MG63 (cell line): Measurements from ENCODE around the gene APC2. TPM values are rescaled to one million over a fixed set of nuclear protein-coding genes. Genes with fewer than 3 reads are reported as not detected.

ENCODE experiments used
- DNase-seq: peaks from one replicate; pipeline ENCODE4 v3.0.0-alpha.2; 2020
- H3K27me3 ChIP-seq: fragments of 250-450 bp; sonication (Bioruptor Pico); 2 replicates; pipeline ENCODE4 v1.5.1; 2020; ENCODE audit warnings: mild to moderate bottlenecking, moderate library complexity
- H3K36me3 ChIP-seq: fragments of 250-450 bp; sonication (Bioruptor Pico); 2 replicates; pipeline ENCODE4 v1.5.1; 2020; ENCODE audit warnings: mild to moderate bottlenecking, moderate library complexity
- H3K4me3 ChIP-seq: fragments of 250-450 bp; sonication (Bioruptor Pico); 2 replicates; pipeline ENCODE4 v1.5.1; 2020; ENCODE audit warnings: mild to moderate bottlenecking, moderate library complexity
- H3K9me3 ChIP-seq: fragments of 250-450 bp; sonication (Bioruptor Pico); 2 replicates; pipeline ENCODE4 v1.5.1; 2020; ENCODE audit warnings: mild to moderate bottlenecking, moderate library complexity
- total RNA-seq: library from RNA; depleted of rRNA; stranded (reverse); fragments of >200 nt; shearing (Covaris generic); gene quantifications from 2 replicates; pipeline ENCODE4 v1.2.3, GENCODE V29; 2014; ENCODE audit warnings: low replicate concordance

Gene APC2
- total RNA-seq, 1 experiment from 2014 or later: 2.0 TPM

GRCh38 chr19:1423436-1424191 lies 26.3 kb upstream of the APC2 start:
- Histone ChIP-seq H3K27me3 (no peaks in the 10 kb centered on the region), H3K4me3 (no peak overlapping the region), H3K9me3 (no peaks in the 10 kb centered on the region), H3K36me3 (peaks cover 11% of the 10 kb centered on the region)
- no peak for DNase-seq

- H3K27me3 ChIP-seq: no peaks in the 10 kb centered on the region
- H3K36me3 ChIP-seq: peaks cover 12% of the 10 kb centered on the region
- no peak for DNase-seq
- no peak overlapping the region for H3K4me3 ChIP-seq
- no peaks in the 10 kb centered on the region for H3K9me3 ChIP-seq
Measured at GRCh38 chr19:1424192-1424955, 25.5 kb upstream of the APC2 start.

GRCh38 chr19:1425102-1425837 lies 24.7 kb upstream of the APC2 start:
- H3K9me3 ChIP-seq: no peaks in the 10 kb centered on the region
- peaks cover 12% of the 10 kb centered on the region for H3K36me3 ChIP-seq
- no peaks in the 10 kb centered on the region for H3K27me3 ChIP-seq
- no peak for DNase-seq
- H3K4me3 ChIP-seq: no peak overlapping the region

GRCh38 chr19:1425902-1426301 lies 24.0 kb upstream of the APC2 start:
- Histone ChIP-seq H3K36me3 (peaks cover 12% of the 10 kb centered on the region), H3K4me3 (no peak overlapping the region), H3K9me3 (no peaks in the 10 kb centered on the region), H3K27me3 (no peaks in the 10 kb centered on the region)
- DNase-seq: no peak

- peaks cover 12% of the 10 kb centered on the region for H3K36me3 ChIP-seq
- H3K4me3 ChIP-seq: no peak overlapping the region
- H3K9me3 ChIP-seq: no peaks in the 10 kb centered on the region
- no peaks in the 10 kb centered on the region for H3K27me3 ChIP-seq
- no peak for DNase-seq
Measured at GRCh38 chr19:1426736-1427135, 23.2 kb upstream of the APC2 start.

GRCh38 chr19:1427221-1427920 lies 22.6 kb upstream of the APC2 start:
- peaks cover 11% of the 10 kb centered on the region for H3K36me3 ChIP-seq
- no peak for DNase-seq

GRCh38 chr19:1428738-1429391 lies 21.1 kb upstream of the APC2 start:
- no peak for DNase-seq
- Histone ChIP-seq H3K36me3 (peaks cover 13% of the 10 kb centered on the region), H3K27me3 (no peaks in the 10 kb centered on the region), H3K4me3 (no peak overlapping the region), H3K9me3 (no peaks in the 10 kb centered on the region)

More at GRCh38 chr19:1427221-1427920, 22.6 kb upstream of the APC2 start:
- Histone ChIP-seq H3K4me3 (no peak overlapping the region), H3K27me3 (no peaks in the 10 kb centered on the region), H3K9me3 (no peaks in the 10 kb centered on the region)

GRCh38 chr19:1429750-1430149 lies 20.2 kb upstream of the APC2 start:
- Histone ChIP-seq H3K4me3 (no peak overlapping the region), H3K36me3 (peaks cover 13% of the 10 kb centered on the region), H3K27me3 (no peaks in the 10 kb centered on the region), H3K9me3 (no peaks in the 10 kb centered on the region)
- no peak for DNase-seq

- no peak overlapping the region for H3K4me3 ChIP-seq
- no peak for DNase-seq
- no peaks in the 10 kb centered on the region for H3K9me3 ChIP-seq
- peaks cover 9% of the 10 kb centered on the region for H3K36me3 ChIP-seq
- H3K27me3 ChIP-seq: no peaks in the 10 kb centered on the region
Measured at GRCh38 chr19:1430246-1430645, 19.7 kb upstream of the APC2 start.

GRCh38 chr19:1431759-1432506 lies 18.0 kb upstream of the APC2 start:
- peaks cover 8% of the 10 kb centered on the region; the same call in 1 of the 2 replicates for H3K36me3 ChIP-seq
- H3K27me3 ChIP-seq: no peaks in the 10 kb centered on the region
- H3K4me3 ChIP-seq: no peak overlapping the region
- no peaks in the 10 kb centered on the region for H3K9me3 ChIP-seq
- DNase-seq: no peak

GRCh38 chr19:1432507-1432887 lies 17.4 kb upstream of the APC2 start:
- Histone ChIP-seq H3K27me3 (no peaks in the 10 kb centered on the region), H3K9me3 (no peaks in the 10 kb centered on the region), H3K36me3 (peaks cover 8% of the 10 kb centered on the region; the same call in 1 of the 2 replicates), H3K4me3 (no peak overlapping the region)
- no peak for DNase-seq

- DNase-seq: no peak
- peaks cover 9% of the 10 kb centered on the region for H3K36me3 ChIP-seq
- no peaks in the 10 kb centered on the region for H3K27me3 ChIP-seq
- H3K9me3 ChIP-seq: no peaks in the 10 kb centered on the region
- no peak overlapping the region for H3K4me3 ChIP-seq
Measured at GRCh38 chr19:1433119-1434039, 16.5 kb upstream of the APC2 start.

- Histone ChIP-seq H3K4me3 (no peak overlapping the region), H3K36me3 (peaks cover 11% of the 10 kb centered on the region), H3K27me3 (no peaks in the 10 kb centered on the region), H3K9me3 (no peaks in the 10 kb centered on the region)
- no peak for DNase-seq
Measured at GRCh38 chr19:1434040-1434366, 15.9 kb upstream of the APC2 start.

GRCh38 chr19:1434577-1435060 lies 15.3 kb upstream of the APC2 start:
- H3K4me3 ChIP-seq: no peak overlapping the region
- no peaks in the 10 kb centered on the region for H3K9me3 ChIP-seq
- no peaks in the 10 kb centered on the region for H3K27me3 ChIP-seq
- DNase-seq: no peak
- peaks cover 18% of the 10 kb centered on the region for H3K36me3 ChIP-seq
